GM12865 (cell line): ENCODE data around the gene HTR1E.
"Not testable (repeated sequence)": the region's sequence is repeated elsewhere in the genome, so short reads cannot be mapped to it uniquely, and the experiment has no call there.

ENCODE experiments used
- DNase-seq: peaks from one replicate; pipeline ENCODE4 v3.0.0; 2010; ENCODE audit warnings: low read depth
- H3K4me3 ChIP-seq: 2 replicates; pipeline ENCODE4 v1.5.1; 2011; ENCODE audit warnings: mild to moderate bottlenecking, low read depth, low read length, control low read depth
- CTCF ChIP-seq: IDR thresholded peaks from 2 replicates; pipeline ENCODE4 v1.5.1; 2011; ENCODE audit warnings: low read length, control low read depth, low read depth, inconsistent platforms; ENCODE audit not compliant: insufficient read depth; ENCODE audit errors: missing control alignments

The HTR1E gene

GRCh38 chr6:86973088-86973487 lies 35.8 kb downstream of the HTR1E start:
- no peak overlapping the region for H3K4me3 ChIP-seq
- no peak for TF ChIP-seq CTCF
- no peak for DNase-seq

GRCh38 chr6:86978251-86978650 lies 40.9 kb downstream of the HTR1E start:
- no peak for DNase-seq
- no peak for TF ChIP-seq CTCF
- no peak overlapping the region for H3K4me3 ChIP-seq

GRCh38 chr6:87001494-87001893 lies 64.2 kb downstream of the HTR1E start:
- TF ChIP-seq CTCF = no peak
- H3K4me3 ChIP-seq = no peak overlapping the region
- DNase-seq = no peak

GRCh38 chr6:87002391-87002790 lies 65.1 kb downstream of the HTR1E start:
- H3K4me3 ChIP-seq, DNase-seq: not testable (repeated sequence)

GRCh38 chr6:87006541-87006940 lies 69.2 kb downstream of the HTR1E start:
- not testable (repeated sequence) for H3K4me3 ChIP-seq, DNase-seq

- DNase-seq, H3K4me3 ChIP-seq: not testable (repeated sequence)
Measured at GRCh38 chr6:87009581-87009980, 72.3 kb downstream of the HTR1E start.

GRCh38 chr6:87012035-87012434 lies 74.7 kb downstream of the HTR1E start:
- TF ChIP-seq CTCF = no peak
- peak; percentile 7 for DNase-seq

GRCh38 chr6:87012743-87013142 lies 75.4 kb downstream of the HTR1E start:
- no peak for TF ChIP-seq CTCF
- no peak for DNase-seq
- H3K4me3 ChIP-seq = no peak overlapping the region

More at GRCh38 chr6:87012035-87012434, 74.7 kb downstream of the HTR1E start:
- H3K4me3 ChIP-seq = no peak overlapping the region

GRCh38 chr6:87016772-87017171 lies 79.4 kb downstream of the HTR1E start:
- H3K4me3 ChIP-seq = no peak overlapping the region
- TF ChIP-seq CTCF = no peak
- no peak for DNase-seq
